SH-SY5Y (cell line): ENCODE results near the gene CALD1.

Source experiments
- GATA2 ChIP-seq: IDR thresholded peaks from 2 replicates; pipeline ENCODE4 v1.6.1; 2011; ENCODE audit warnings: mild to moderate bottlenecking, low read depth, low read length
- GATA3 ChIP-seq: IDR thresholded peaks from 2 replicates; pipeline ENCODE4 v1.6.1; 2011; ENCODE audit warnings: low read depth, mild to moderate bottlenecking, low read length, moderate library complexity

GRCh38 chr7:134892963-134893362, 113.5 kb downstream of the CALD1 start:
- TF ChIP-seq GATA2 (no peak), GATA3 (no peak)
